HFFc6 (cell line): ENCODE data around the gene GRIA4. TPM values are rescaled to one million over a fixed set of nuclear protein-coding genes. Genes with fewer than 3 reads are reported as not detected.

Source experiments
- DNase-seq: peaks from one replicate; pipeline ENCODE4 v3.0.0-alpha.2; 2018
- H3K27ac Mint-ChIP-seq: 2 replicates; pipeline ENCODE4 v1.8.0; 2020; ENCODE audit warnings: mild to moderate bottlenecking, mixed read lengths
- H3K27me3 Mint-ChIP-seq: 2 replicates; pipeline ENCODE4 v1.8.0; 2021; ENCODE audit warnings: mild to moderate bottlenecking, moderate library complexity, mixed read lengths; ENCODE audit not compliant: insufficient read depth
- H3K36me3 Mint-ChIP-seq: 2 replicates; pipeline ENCODE4 v1.8.0; 2021; ENCODE audit warnings: low read depth, mixed read lengths
- H3K4me1 Mint-ChIP-seq: 2 replicates; pipeline ENCODE4 v1.8.0; 2020; ENCODE audit warnings: low read depth, mixed read lengths
- H3K4me3 Mint-ChIP-seq: 2 replicates; pipeline ENCODE4 v1.8.0; 2020; ENCODE audit warnings: mild to moderate bottlenecking, moderate library complexity, mixed read lengths
- H3K9me3 Mint-ChIP-seq: 2 replicates; pipeline ENCODE4 v1.8.0; 2020; ENCODE audit warnings: mild to moderate bottlenecking, mixed read lengths
- total RNA-seq, 6 experiments: library from RNA; stranded (reverse); fragmentation: NEBNext Ultra II Directional; extraction: Animal tissue kit (Norgen Biotek cat#: 25700); gene quantifications; 2 replicates in 1 of 6; 3 replicates in 5 of 6; pipeline ENCODE4 v1.2.3, GENCODE V29; 2021
- TF ChIP-seq, protein P1 (sequence below): fragments of 200-600 bp; sonication (generic); IDR thresholded peaks from 2 replicates; pipeline ENCODE4 v1.5.0; 2021; ENCODE audit warnings: antibody characterized with exemption, mild to moderate bottlenecking

GRIA4 gene
- total RNA-seq, 6 experiments from 2014 or later, result not detected

DNA sequence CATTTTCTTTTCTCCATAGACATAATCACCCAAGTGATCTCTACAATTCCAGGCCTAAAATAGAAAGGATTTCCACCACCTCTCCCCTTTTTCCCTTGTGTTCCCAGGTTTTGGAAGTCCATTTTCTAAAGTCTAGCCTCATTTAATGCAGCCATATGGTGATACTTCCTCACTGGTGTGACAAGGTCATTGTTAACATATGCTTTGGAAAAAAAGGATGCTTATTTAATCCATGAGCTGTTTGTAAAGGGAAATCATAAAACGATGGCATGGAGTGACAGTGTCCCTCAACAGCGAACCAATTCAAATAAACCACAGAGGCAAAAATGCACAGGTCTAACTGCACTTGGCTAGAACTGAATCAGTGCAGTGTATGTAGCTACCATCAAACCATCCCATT, 26.6 kb downstream of the GRIA4 start:
- no peak for DNase-seq
- TF ChIP-seq, protein P1, sequence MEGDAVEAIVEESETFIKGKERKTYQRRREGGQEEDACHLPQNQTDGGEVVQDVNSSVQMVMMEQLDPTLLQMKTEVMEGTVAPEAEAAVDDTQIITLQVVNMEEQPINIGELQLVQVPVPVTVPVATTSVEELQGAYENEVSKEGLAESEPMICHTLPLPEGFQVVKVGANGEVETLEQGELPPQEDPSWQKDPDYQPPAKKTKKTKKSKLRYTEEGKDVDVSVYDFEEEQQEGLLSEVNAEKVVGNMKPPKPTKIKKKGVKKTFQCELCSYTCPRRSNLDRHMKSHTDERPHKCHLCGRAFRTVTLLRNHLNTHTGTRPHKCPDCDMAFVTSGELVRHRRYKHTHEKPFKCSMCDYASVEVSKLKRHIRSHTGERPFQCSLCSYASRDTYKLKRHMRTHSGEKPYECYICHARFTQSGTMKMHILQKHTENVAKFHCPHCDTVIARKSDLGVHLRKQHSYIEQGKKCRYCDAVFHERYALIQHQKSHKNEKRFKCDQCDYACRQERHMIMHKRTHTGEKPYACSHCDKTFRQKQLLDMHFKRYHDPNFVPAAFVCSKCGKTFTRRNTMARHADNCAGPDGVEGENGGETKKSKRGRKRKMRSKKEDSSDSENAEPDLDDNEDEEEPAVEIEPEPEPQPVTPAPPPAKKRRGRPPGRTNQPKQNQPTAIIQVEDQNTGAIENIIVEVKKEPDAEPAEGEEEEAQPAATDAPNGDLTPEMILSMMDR, result no peak
- H3K36me3 Mint-ChIP-seq, result no peaks in the 10 kb centered on the region
- H3K9me3 Mint-ChIP-seq, result peaks cover 9% of the 10 kb centered on the region; the same call in 1 of the 2 replicates
- no peaks in the 10 kb centered on the region; the same call in 1 of the 2 replicates for H3K27me3 Mint-ChIP-seq
- no peaks in the 10 kb centered on the region for H3K4me1 Mint-ChIP-seq
- no peak overlapping the region for H3K27ac Mint-ChIP-seq
- H3K4me3 Mint-ChIP-seq, result no peak overlapping the region

DNA sequence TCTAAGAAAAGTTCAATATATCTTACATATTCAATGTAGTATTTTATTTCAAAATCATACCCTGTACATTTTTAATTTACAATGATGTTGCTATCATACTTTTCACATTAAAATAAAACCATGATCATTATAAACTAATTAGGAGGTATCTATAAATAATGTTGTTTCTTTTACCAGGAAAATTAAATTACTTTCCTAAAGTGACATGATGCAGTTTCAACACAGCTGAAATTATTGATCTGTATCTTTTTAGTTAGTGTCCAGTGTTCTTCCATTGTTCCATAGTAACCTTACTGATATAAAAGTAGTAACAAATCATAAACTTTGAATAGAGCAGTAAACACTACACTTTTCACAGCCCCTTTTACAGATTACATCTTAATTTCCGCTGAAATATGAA, 29.7 kb downstream of the GRIA4 start:
- Mint-ChIP-seq H3K27me3 (no peaks in the 10 kb centered on the region; the same call in 1 of the 2 replicates), H3K36me3 (no peaks in the 10 kb centered on the region), H3K4me3 (no peak overlapping the region), H3K4me1 (no peaks in the 10 kb centered on the region), H3K27ac (no peak overlapping the region), H3K9me3 (peaks cover 20% of the 10 kb centered on the region; the same call in 1 of the 2 replicates)
- TF ChIP-seq, protein P1, result no peak
- no peak for DNase-seq

DNA sequence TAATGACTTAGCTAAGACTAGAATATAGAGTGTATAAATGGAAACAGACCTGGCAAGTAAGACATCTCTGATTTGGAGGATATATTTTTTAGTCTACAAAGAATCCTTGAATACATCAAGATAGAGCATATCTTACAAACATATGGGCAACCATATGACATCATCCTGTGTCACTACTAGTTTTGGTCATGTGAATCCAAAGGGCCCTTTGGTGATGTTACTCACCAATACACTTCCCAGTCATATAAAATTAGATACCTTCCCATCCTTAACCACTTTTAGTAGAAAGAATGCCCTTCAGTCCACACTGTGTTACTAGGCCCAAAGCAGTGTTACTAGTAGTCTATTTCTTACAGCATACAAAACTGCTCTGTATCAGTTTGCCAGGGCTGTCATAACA, 31.6 kb downstream of the GRIA4 start:
- Mint-ChIP-seq H3K9me3 (peaks cover 27% of the 10 kb centered on the region), H3K4me3 (no peak overlapping the region), H3K36me3 (no peaks in the 10 kb centered on the region), H3K27me3 (no peaks in the 10 kb centered on the region; the same call in 1 of the 2 replicates), H3K27ac (no peak overlapping the region), H3K4me1 (no peaks in the 10 kb centered on the region)
- TF ChIP-seq, protein P1, result no peak
- no peak for DNase-seq

DNA sequence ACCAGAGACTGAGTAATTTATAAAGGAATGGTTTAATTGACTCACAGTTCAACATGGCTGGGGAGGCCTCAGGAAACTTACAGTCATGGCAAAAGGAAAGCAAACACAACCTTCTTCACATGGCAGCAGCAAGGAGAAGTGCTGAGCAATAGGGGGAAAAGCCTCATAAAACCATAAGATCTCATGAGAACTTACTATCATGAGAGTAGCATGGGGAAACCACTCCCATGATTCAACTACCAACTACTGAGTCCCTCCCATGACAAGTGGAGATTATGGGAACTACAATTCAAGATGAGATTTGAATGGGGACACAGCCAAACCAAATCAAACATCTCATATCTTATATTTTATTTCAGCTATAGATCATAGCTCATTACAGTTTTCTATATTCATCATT, 33.0 kb downstream of the GRIA4 start:
- H3K36me3 Mint-ChIP-seq, result no peaks in the 10 kb centered on the region
- H3K4me3 Mint-ChIP-seq, result no peak overlapping the region
- H3K27ac Mint-ChIP-seq, result no peak overlapping the region
- no peaks in the 10 kb centered on the region; the same call in 1 of the 2 replicates for H3K27me3 Mint-ChIP-seq
- no peaks in the 10 kb centered on the region for H3K4me1 Mint-ChIP-seq
- DNase-seq, result no peak
- TF ChIP-seq, protein P1, result no peak
- H3K9me3 Mint-ChIP-seq, result peaks cover 39% of the 10 kb centered on the region

DNA sequence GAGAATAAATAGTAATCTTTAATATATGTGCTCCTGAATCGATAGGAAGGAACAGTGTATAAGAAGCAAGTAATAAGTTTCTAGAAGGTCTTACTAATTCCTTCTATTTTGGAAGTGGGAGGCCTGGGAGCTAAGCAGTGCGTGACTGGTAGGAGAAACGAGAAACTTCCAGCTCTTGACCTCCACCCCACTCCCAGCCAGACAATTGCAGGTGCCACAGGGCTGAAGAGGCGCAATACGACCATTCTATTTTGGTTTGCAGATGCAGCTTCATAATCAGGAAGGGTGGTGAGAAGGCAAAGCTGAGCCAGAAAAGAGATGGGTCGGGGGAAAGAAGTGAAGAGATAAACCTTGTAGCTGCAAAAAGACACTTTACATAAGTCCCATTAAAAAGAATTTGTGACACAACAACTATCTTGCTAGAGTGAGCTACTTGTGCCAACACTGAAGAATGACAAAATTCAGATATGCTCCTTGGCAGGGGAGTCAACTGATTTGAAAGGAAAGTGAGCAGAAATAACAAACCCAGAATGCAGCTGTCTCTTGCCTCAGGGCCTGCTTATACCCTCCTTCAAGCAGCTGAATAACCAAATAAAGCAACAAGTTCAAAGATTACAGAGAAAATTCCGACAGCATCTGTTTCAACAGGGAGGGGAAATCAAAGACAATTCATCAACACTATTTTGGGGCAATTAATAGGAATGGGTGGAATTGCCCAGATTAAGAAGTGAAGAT, 35.1 kb downstream of the GRIA4 start:
- H3K4me1 Mint-ChIP-seq, result no peaks in the 10 kb centered on the region
- H3K36me3 Mint-ChIP-seq, result no peaks in the 10 kb centered on the region
- H3K27ac Mint-ChIP-seq, result no peak overlapping the region
- no peaks in the 10 kb centered on the region for H3K27me3 Mint-ChIP-seq
- DNase-seq, result no peak
- TF ChIP-seq, protein P1, result no peak
- no peak overlapping the region for H3K4me3 Mint-ChIP-seq
- H3K9me3 Mint-ChIP-seq, result peaks cover 34% of the 10 kb centered on the region
